PC-9 (cell line): ENCODE measurements around the gene PIBF1.

Experiments
- CTCF ChIP-seq: fragments of 200-600 bp; sonication (generic); conservative IDR thresholded peaks from 2 replicates; pipeline ENCODE4 v1.6.1; 2017; ENCODE audit warnings: mixed run types, antibody characterized with exemption, mild to moderate bottlenecking, moderate library complexity
- EZH2 ChIP-seq: fragments of 200-600 bp; sonication (generic); IDR thresholded peaks from 2 replicates; pipeline ENCODE4 v1.8.0; 2017; ENCODE audit warnings: antibody characterized with exemption, low read depth

- TF ChIP-seq CTCF, result no peak
- no peak for TF ChIP-seq EZH2
Observed at GRCh38 chr13:72952529-72953141, 170.7 kb downstream of the PIBF1 start.
